Measurements from ENCODE around the gene IL19. TPM values are rescaled to one million over a fixed set of nuclear protein-coding genes. Genes with fewer than 3 reads are reported as not detected.

Gene IL19
- total and polyA plus RNA-seq, 4 donors = 0.10 to 0.68 (median 0.12) TPM; not detected in 1

DNA sequence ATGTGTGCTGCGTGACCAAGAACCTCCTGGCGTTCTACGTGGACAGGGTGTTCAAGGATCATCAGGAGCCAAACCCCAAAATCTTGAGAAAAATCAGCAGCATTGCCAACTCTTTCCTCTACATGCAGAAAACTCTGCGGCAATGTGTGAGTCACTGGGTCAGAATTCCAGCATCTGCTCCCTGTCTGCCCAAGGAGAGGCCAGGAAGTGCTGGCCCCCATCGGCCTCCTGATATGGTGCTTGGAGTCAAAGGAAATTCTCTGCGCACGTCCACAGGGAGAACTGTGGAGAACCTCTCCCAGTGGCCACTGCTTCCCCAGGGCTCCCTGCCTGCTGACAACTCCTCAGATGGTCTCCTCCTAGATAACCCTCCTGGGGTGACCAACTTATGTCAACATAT is 69.3 kb downstream of the IL19 start:
- WGBS, 2 donors = 90 to 94% methylated on average over 7 of the region's 7 CpGs
- no peaks in the 10 kb centered on the region for H3K4me1 ChIP-seq (ENCODE audit: control insufficient read depth in 5 of 5, insufficient read depth in 5 of 5, low read length in 5 of 5)
- H3K4me3 ChIP-seq = no peak overlapping the region
- no peak overlapping the region for H3K27ac ChIP-seq (ENCODE audit: low read depth in 1 of 2, low read length in 1 of 2)
- ATAC-seq (ENCODE audit: insufficient read depth, low FRiP score) (no peak), DNase-seq (no peak)
- H3K9me3 ChIP-seq (ENCODE audit: control insufficient read depth in 4 of 4, insufficient read depth in 3 of 4, low read length in 3 of 4) = no peaks in the 10 kb centered on the region
- TF ChIP-seq, protein P1, sequence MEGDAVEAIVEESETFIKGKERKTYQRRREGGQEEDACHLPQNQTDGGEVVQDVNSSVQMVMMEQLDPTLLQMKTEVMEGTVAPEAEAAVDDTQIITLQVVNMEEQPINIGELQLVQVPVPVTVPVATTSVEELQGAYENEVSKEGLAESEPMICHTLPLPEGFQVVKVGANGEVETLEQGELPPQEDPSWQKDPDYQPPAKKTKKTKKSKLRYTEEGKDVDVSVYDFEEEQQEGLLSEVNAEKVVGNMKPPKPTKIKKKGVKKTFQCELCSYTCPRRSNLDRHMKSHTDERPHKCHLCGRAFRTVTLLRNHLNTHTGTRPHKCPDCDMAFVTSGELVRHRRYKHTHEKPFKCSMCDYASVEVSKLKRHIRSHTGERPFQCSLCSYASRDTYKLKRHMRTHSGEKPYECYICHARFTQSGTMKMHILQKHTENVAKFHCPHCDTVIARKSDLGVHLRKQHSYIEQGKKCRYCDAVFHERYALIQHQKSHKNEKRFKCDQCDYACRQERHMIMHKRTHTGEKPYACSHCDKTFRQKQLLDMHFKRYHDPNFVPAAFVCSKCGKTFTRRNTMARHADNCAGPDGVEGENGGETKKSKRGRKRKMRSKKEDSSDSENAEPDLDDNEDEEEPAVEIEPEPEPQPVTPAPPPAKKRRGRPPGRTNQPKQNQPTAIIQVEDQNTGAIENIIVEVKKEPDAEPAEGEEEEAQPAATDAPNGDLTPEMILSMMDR (IDR thresholded peaks at IDR 0.05; ENCODE audit: control extremely low read depth, extremely low read depth) = no peak
- no peak overlapping the region for H3K9ac ChIP-seq (ENCODE audit: insufficient read depth in 1 of 2, low read length in 2 of 2)
- no peaks in the 10 kb centered on the region for H3K27me3 ChIP-seq (ENCODE audit: control insufficient read depth in 3 of 3, insufficient read depth in 3 of 3, low read length in 2 of 3)
- no peaks in the 10 kb centered on the region for H3K36me3 ChIP-seq (ENCODE audit: control insufficient read depth in 4 of 4, insufficient read depth in 4 of 4, low read length in 4 of 4)

DNA sequence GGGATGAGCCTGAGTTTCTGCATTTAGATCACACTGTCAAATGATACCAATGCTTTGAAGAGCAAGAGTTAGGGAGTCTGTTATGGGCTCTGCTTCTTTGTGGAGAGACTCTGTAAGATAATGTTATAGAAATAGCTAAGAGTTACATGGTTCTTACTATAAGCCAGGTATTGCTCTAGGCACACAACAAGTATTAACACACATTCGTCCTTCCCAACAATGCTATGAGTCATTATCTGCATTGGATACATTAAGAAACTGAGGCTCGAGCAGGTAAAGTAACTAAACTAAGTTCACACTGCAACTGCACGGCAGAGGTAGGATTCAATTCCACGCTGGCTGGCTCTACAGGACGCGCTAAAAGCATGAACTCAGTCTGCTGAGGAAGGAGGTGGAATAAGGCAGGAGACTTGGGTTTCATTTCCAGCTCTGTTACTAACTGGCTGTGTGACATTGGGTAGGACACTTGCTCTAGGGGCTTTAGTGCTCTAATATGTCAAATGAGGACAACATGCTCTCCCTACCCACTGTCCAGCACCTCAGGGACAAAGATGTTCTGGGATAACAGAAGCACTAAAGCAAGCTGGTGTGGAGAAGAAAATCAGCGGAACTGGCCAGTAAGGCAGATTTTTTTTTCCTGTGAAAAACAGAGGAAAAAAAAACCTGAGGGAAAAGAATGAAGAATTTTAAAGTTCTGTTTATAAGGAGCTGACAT is 71.2 kb downstream of the IL19 start:
- Histone ChIP-seq H3K4me1 (ENCODE audit: control insufficient read depth in 5 of 5, insufficient read depth in 5 of 5, low read length in 5 of 5) (no peaks in the 10 kb centered on the region), H3K9ac (ENCODE audit: insufficient read depth in 1 of 2, low read length in 2 of 2) (no peak overlapping the region), H3K27me3 (ENCODE audit: control insufficient read depth in 3 of 3, insufficient read depth in 3 of 3, low read length in 2 of 3) (no peaks in the 10 kb centered on the region), H3K9me3 (ENCODE audit: control insufficient read depth in 4 of 4, insufficient read depth in 3 of 4, low read length in 3 of 4) (no peaks in the 10 kb centered on the region), H3K4me3 (no peak overlapping the region), H3K36me3 (ENCODE audit: control insufficient read depth in 4 of 4, insufficient read depth in 4 of 4, low read length in 4 of 4) (no peaks in the 10 kb centered on the region), H3K27ac (ENCODE audit: low read depth in 1 of 2, low read length in 1 of 2) (no peak overlapping the region)
- DNase-seq = no peak
- WGBS, 2 donors = 93 to 95% methylated on average over 7 of the region's 7 CpGs
- no peak for ATAC-seq (ENCODE audit: insufficient read depth, low FRiP score)
- TF ChIP-seq, protein P1 (IDR thresholded peaks at IDR 0.05; ENCODE audit: control extremely low read depth, extremely low read depth) = no peak

DNA sequence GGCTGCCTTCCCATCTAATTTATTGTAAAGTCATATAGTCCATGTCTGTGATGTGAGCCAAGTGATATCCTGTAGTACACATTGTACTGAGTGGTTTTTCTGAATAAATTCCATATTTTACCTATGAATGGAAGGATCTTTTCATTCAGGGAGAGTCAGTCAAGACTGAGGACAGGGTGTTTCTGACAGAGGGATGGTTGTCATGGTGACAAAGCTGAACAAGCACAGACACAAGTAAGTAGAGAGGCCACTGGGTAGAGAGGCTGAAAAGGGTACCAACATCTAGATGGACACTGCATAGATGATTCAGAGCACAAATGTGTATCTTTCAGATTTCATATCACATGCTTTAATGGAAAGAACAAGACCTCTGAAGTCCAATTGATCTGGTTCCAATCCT is 72.3 kb downstream of the IL19 start:
- H3K4me3 ChIP-seq = no peak overlapping the region
- no peaks in the 10 kb centered on the region for H3K36me3 ChIP-seq (ENCODE audit: control insufficient read depth in 4 of 4, insufficient read depth in 4 of 4, low read length in 4 of 4)
- no peak for ATAC-seq (ENCODE audit: insufficient read depth, low FRiP score)
- H3K4me1 ChIP-seq (ENCODE audit: control insufficient read depth in 5 of 5, insufficient read depth in 5 of 5, low read length in 5 of 5) = no peaks in the 10 kb centered on the region
- no peak for DNase-seq
- H3K9ac ChIP-seq (ENCODE audit: insufficient read depth in 1 of 2, low read length in 2 of 2) = no peak overlapping the region
- TF ChIP-seq, protein P1 (IDR thresholded peaks at IDR 0.05; ENCODE audit: control extremely low read depth, extremely low read depth) = no peak
- H3K27ac ChIP-seq (ENCODE audit: low read depth in 1 of 2, low read length in 1 of 2) = no peak overlapping the region
- H3K27me3 ChIP-seq (ENCODE audit: control insufficient read depth in 3 of 3, insufficient read depth in 3 of 3, low read length in 2 of 3) = no peaks in the 10 kb centered on the region
- H3K9me3 ChIP-seq (ENCODE audit: control insufficient read depth in 4 of 4, insufficient read depth in 3 of 4, low read length in 3 of 4) = no peaks in the 10 kb centered on the region

DNA sequence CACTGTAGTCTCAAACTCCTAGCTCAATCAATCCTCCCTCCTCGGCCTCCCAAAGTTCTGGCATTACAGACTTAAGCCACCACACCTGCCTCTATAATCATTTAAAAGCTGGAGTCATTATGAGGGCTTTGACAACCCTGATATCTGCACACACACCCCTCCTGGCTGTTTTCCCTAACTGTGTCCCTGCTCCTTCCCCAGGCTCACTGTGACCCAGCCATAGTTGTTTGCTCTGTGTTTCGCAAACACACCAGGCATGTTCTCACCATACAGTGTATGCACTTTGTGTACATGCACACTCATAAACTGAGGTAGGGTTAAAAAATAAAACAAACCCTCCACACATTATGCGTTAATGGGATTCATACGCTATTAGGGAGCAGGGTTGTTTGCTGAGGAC is 73.1 kb downstream of the IL19 start:
- TF ChIP-seq, protein P1 (IDR thresholded peaks at IDR 0.05; ENCODE audit: control extremely low read depth, extremely low read depth) = no peak
- Histone ChIP-seq H3K4me3 (no peak overlapping the region), H3K9ac (ENCODE audit: insufficient read depth in 1 of 2, low read length in 2 of 2) (no peak overlapping the region), H3K9me3 (ENCODE audit: control insufficient read depth in 4 of 4, insufficient read depth in 3 of 4, low read length in 3 of 4) (no peaks in the 10 kb centered on the region), H3K27ac (ENCODE audit: low read depth in 1 of 2, low read length in 1 of 2) (no peak overlapping the region), H3K36me3 (ENCODE audit: control insufficient read depth in 4 of 4, insufficient read depth in 4 of 4, low read length in 4 of 4) (no peaks in the 10 kb centered on the region), H3K4me1 (ENCODE audit: control insufficient read depth in 5 of 5, insufficient read depth in 5 of 5, low read length in 5 of 5) (no peaks in the 10 kb centered on the region), H3K27me3 (ENCODE audit: control insufficient read depth in 3 of 3, insufficient read depth in 3 of 3, low read length in 2 of 3) (no peaks in the 10 kb centered on the region)
- no peak for DNase-seq
- WGBS, 2 donors = 93 to 95% methylated on average over 4 of the region's 4 CpGs
- ATAC-seq (ENCODE audit: insufficient read depth, low FRiP score) = no peak

Data from lung (tissue), 12 donors.